Tibial nerve (tissue), 4 donors: ENCODE measurements around the gene G2E3. TPM values are rescaled to one million over a fixed set of nuclear protein-coding genes. Genes with fewer than 3 reads are reported as not detected.
"Not testable (repeated sequence)": the region's sequence is repeated elsewhere in the genome, so short reads cannot be mapped to it uniquely, and the experiment has no call there.

ENCODE experiments used
- DNase-seq, 2 donors: peaks; one replicate each; pipeline ENCODE4 v3.0.0-alpha.2; 2019; ENCODE audit warnings: low spot score in 2 of 2
- H3K27ac ChIP-seq, 4 donors: fragments of 200-600 bp; sonication (generic) in 3 of 4; one replicate each; pipeline ENCODE4 v1.5.1; 2017 to 2019; ENCODE audit warnings: mild to moderate bottlenecking in 1 of 4
- H3K27me3 ChIP-seq, 2 donors: fragments of 200-600 bp; sonication (generic) in 1 of 2; one replicate each; pipeline versions ENCODE4 v1.5.1 to v1.6.0; 2017 to 2019
- H3K36me3 ChIP-seq, 3 donors: fragments of 200-600 bp; sonication (generic); one replicate each; pipeline ENCODE4 v1.5.1; 2018 to 2019
- H3K4me1 ChIP-seq, 4 donors: fragments of 200-600 bp; sonication (generic) in 3 of 4; one replicate each; pipeline ENCODE4 v1.5.1; 2017 to 2019
- H3K4me3 ChIP-seq, 4 donors: fragments of 200-600 bp; sonication (generic) in 3 of 4; one replicate each; pipeline ENCODE4 v1.5.1; 2017 to 2019; ENCODE audit warnings: mild to moderate bottlenecking in 1 of 4, moderate library complexity in 1 of 4
- H3K9me3 ChIP-seq, 4 donors: fragments of 200-600 bp; sonication (generic) in 3 of 4; one replicate each; pipeline ENCODE4 v1.5.1; 2017 to 2019
- CTCF ChIP-seq, 5 experiments: fragments of 200-600 bp in 3 of 5; fragments of 450-650 bp in 2 of 5; sonication (generic) in 3 of 5; IDR thresholded peaks; one replicate each; pipeline ENCODE4 v1.5.1; 2016 to 2019; ENCODE audit warnings: antibody characterized with exemption in 5 of 5, mild to moderate bottlenecking in 3 of 5, moderate library complexity in 2 of 5
- EP300 ChIP-seq, 2 donors: sonication (generic); formaldehyde crosslinking; IDR thresholded peaks; one replicate each; pipeline ENCODE4 v1.6.1; 2017; ENCODE audit warnings: antibody characterized with exemption in 2 of 2, mild to moderate bottlenecking in 1 of 2
- POLR2A ChIP-seq, 2 donors: fragments of 450-650 bp; IDR thresholded peaks; one replicate each; pipeline ENCODE4 v1.6.1; 2017; ENCODE audit warnings: antibody characterized with exemption in 2 of 2, mild to moderate bottlenecking in 2 of 2, moderate library complexity in 2 of 2
- WGBS, 2 donors: methylation state at CpG; one replicate each; pipeline ENCODE4 v1.1.5; 2018; 5-methylcytosine and 5-hydroxymethylcytosine counted together
- total RNA-seq, 4 donors: library from RNA; depleted of rRNA; stranded (reverse); fragments of >200 nt; gene quantifications; one replicate each; pipeline ENCODE4 v1.1.0, GENCODE V29; 2016

G2E3 gene
- total RNA-seq, 4 donors from 2014 or later = 10.3 to 21.0 (median 13.6) TPM

- Histone ChIP-seq H3K27ac (no peak overlapping the region), H3K27me3 (no peaks in the 10 kb centered on the region), H3K9me3 (no peaks in the 10 kb centered on the region), H3K36me3 (peaks cover 0 to 36% (median 0%) of the 10 kb centered on the region in 3 donors), H3K4me1 (no peaks in the 10 kb centered on the region), H3K4me3 (no peak overlapping the region)
- no peak for TF ChIP-seq CTCF (IDR thresholded peaks at IDR 0.05)
- TF ChIP-seq POLR2A (IDR thresholded peaks at IDR 0.05) = no peak
- no peak for TF ChIP-seq EP300 (IDR thresholded peaks at IDR 0.05)
- DNase-seq = no peak
- 94 to 96% methylated on average over 1 of the region's 1 CpG for WGBS, 2 donors
Observed at GRCh38 chr14:30632730-30633129, 73.8 kb downstream of the G2E3 start.

GRCh38 chr14:30638926-30639325, 80.0 kb downstream of the G2E3 start:
- 83 to 93% methylated on average over 3 of the region's 3 CpGs for WGBS, 2 donors
- TF ChIP-seq CTCF (IDR thresholded peaks at IDR 0.05) = no peak
- TF ChIP-seq POLR2A (IDR thresholded peaks at IDR 0.05) = no peak
- no peak for TF ChIP-seq EP300 (IDR thresholded peaks at IDR 0.05)
- no peak overlapping the region for H3K4me3 ChIP-seq
- no peak overlapping the region for H3K27ac ChIP-seq
- peaks cover 0 to 5% (median 0%) of the 10 kb centered on the region in 4 donors for H3K4me1 ChIP-seq
- peaks cover 0 to under 1% (median 0%) of the 10 kb centered on the region in 4 donors for H3K9me3 ChIP-seq
- peaks cover 0 to 65% (median 0%) of the 10 kb centered on the region in 3 donors for H3K36me3 ChIP-seq
- H3K27me3 ChIP-seq = no peaks in the 10 kb centered on the region
- DNase-seq = no peak

- Histone ChIP-seq H3K9me3 (peaks cover 0 to 22% (median 3%) of the 10 kb centered on the region in 4 donors), H3K4me3 (no peak overlapping the region), H3K36me3 (peaks cover 0 to 71% (median 0%) of the 10 kb centered on the region in 3 donors), H3K27ac (no peak overlapping the region), H3K4me1 (peaks cover 0 to 5% (median 0%) of the 10 kb centered on the region in 4 donors), H3K27me3 (no peaks in the 10 kb centered on the region)
- no peak for TF ChIP-seq EP300 (IDR thresholded peaks at IDR 0.05)
- TF ChIP-seq CTCF (IDR thresholded peaks at IDR 0.05) = no peak
- TF ChIP-seq POLR2A (IDR thresholded peaks at IDR 0.05) = no peak
- 95 to 96% methylated on average over 1 of the region's 1 CpG for WGBS, 2 donors
- no peak for DNase-seq
Observed at GRCh38 chr14:30641207-30641606, 82.2 kb downstream of the G2E3 start.

- H3K27me3 ChIP-seq, DNase-seq, H3K27ac ChIP-seq, H3K4me3 ChIP-seq, H3K4me1 ChIP-seq: not testable (repeated sequence)
- Histone ChIP-seq H3K9me3 (peaks cover 0 to 22% (median 3%) of the 10 kb centered on the region in 4 donors), H3K36me3 (peaks cover 0 to 58% (median 0%) of the 10 kb centered on the region in 3 donors)
- WGBS, 2 donors = 96 to 97% methylated on average over 5 of the region's 5 CpGs
Observed at GRCh38 chr14:30644462-30644861, 85.5 kb downstream of the G2E3 start.

- H3K36me3 ChIP-seq = peaks cover 0 to 63% (median 0%) of the 10 kb centered on the region in 3 donors
Observed at GRCh38 chr14:30645600-30645999, 86.6 kb downstream of the G2E3 start.

More at GRCh38 chr14:30645600-30645999, 86.6 kb downstream of the G2E3 start:
- no peak for DNase-seq
- 96 to 97% methylated on average over 2 of the region's 2 CpGs for WGBS, 2 donors
- H3K4me3 ChIP-seq = no peak overlapping the region
- TF ChIP-seq EP300 (IDR thresholded peaks at IDR 0.05) (no peak), POLR2A (IDR thresholded peaks at IDR 0.05) (no peak), CTCF (IDR thresholded peaks at IDR 0.05) (no peak)
- peaks cover 0 to 22% (median 3%) of the 10 kb centered on the region in 4 donors for H3K9me3 ChIP-seq
- no peaks in the 10 kb centered on the region for H3K4me1 ChIP-seq
- no peaks in the 10 kb centered on the region for H3K27me3 ChIP-seq
- no peak overlapping the region for H3K27ac ChIP-seq
